IMR-90 (cell line): ENCODE measurements around the gene LLGL2. TPM values are rescaled to one million over a fixed set of nuclear protein-coding genes. Genes with fewer than 3 reads are reported as not detected.

Experiments
- ATAC-seq: fragments of 200-7000 bp; cut with Tn5 transposase; 2 replicates; pipeline ENCODE4 v1.9.1; 2020; ENCODE audit warnings: low read depth, mild to moderate bottlenecking, moderate library complexity
- BruUV-seq: library from RNA; stranded (reverse); fragments of 400-500 nt; replicated peaks from 2 replicates; lab custom pipeline; 2021; lab: Mats Ljungman, UMichigan
- CTCF ChIA-PET: fragments of 300-600 bp; formaldehyde crosslinking; extraction: SDS; loops from one replicate; lab custom pipeline; 2021; ENCODE audit warnings: antibody characterized with exemption; lab: Yijun Ruan, JAX
- POLR2A ChIA-PET: fragments of 300-600 bp; sonication (Branson Sonifier 250); formaldehyde crosslinking; loops from one replicate; lab custom pipeline; 2022; ENCODE audit warnings: antibody characterized with exemption; ENCODE audit not compliant: unreplicated experiment; lab: Charles Lee
- DNase-seq: peaks from one replicate; pipeline ENCODE4 v3.0.0; 2013
- H2AFZ ChIP-seq: replicated peaks from 2 replicates; pipeline ENCODE3; 2013; ENCODE audit warnings: low read length, mild to moderate bottlenecking; ENCODE audit not compliant: poor library complexity
- H2AK5ac ChIP-seq: 2 replicates; pipeline ENCODE4 v1.6.1; 2013; ENCODE audit warnings: low read depth, low read length, inconsistent platforms
- H2AK9ac ChIP-seq: replicated peaks from 2 replicates; pipeline ENCODE3; 2013; ENCODE audit warnings: mild to moderate bottlenecking, low read depth, low read length, moderate library complexity; ENCODE audit not compliant: poor library complexity
- H2BK120ac ChIP-seq: 2 replicates; pipeline ENCODE4 v1.6.1; 2013; ENCODE audit warnings: low read depth, low read length, inconsistent platforms
- H2BK15ac ChIP-seq: 3 replicates; pipeline ENCODE4 v1.6.1; 2013; ENCODE audit warnings: low read depth, low read length, inconsistent platforms
- H2BK20ac ChIP-seq: 2 replicates; pipeline ENCODE4 v1.6.1; 2013; ENCODE audit warnings: low read depth, mild to moderate bottlenecking, inconsistent platforms, low read length, moderate library complexity
- H2BK5ac ChIP-seq: 2 replicates; pipeline ENCODE4 v1.6.1; 2013; ENCODE audit warnings: mild to moderate bottlenecking, low read depth, low read length, inconsistent platforms; ENCODE audit not compliant: poor library complexity, severe bottlenecking
- H3K14ac ChIP-seq: replicated peaks from 2 replicates; pipeline ENCODE4 v1.6.1; 2013; ENCODE audit warnings: low read depth, low read length, inconsistent platforms
- H3K18ac ChIP-seq: 2 replicates; pipeline ENCODE4 v1.6.1; 2013; ENCODE audit warnings: low read depth, low read length, control low read depth
- H3K23ac ChIP-seq: 2 replicates; pipeline ENCODE4 v1.6.1; 2013; ENCODE audit warnings: low read depth, low read length, inconsistent platforms
- H3K27ac ChIP-seq: 2 replicates; pipeline ENCODE4 v1.5.1; 2013; ENCODE audit warnings: mild to moderate bottlenecking, control low read depth, low read length; ENCODE audit not compliant: insufficient read depth
- H3K27me3 ChIP-seq: 2 replicates; pipeline ENCODE4 v1.6.1; 2013; ENCODE audit warnings: low read length; ENCODE audit not compliant: control insufficient read depth, insufficient read depth
- H3K36me3 ChIP-seq: 2 replicates; pipeline ENCODE4 v1.6.1; 2013; ENCODE audit warnings: low read length, mixed read lengths; ENCODE audit not compliant: control insufficient read depth, insufficient read depth
- H3K4ac ChIP-seq: 2 replicates; pipeline ENCODE4 v1.6.1; 2013; ENCODE audit warnings: low read depth, low read length, inconsistent platforms
- H3K4me1 ChIP-seq: 2 replicates; pipeline ENCODE4 v1.6.1; 2013; ENCODE audit warnings: low read length, mixed read lengths; ENCODE audit not compliant: control insufficient read depth, insufficient read depth
- H3K4me2 ChIP-seq: 2 replicates; pipeline ENCODE4 v1.6.1; 2013; ENCODE audit warnings: low read depth, mild to moderate bottlenecking, control low read depth, low read length, moderate library complexity
- H3K4me3 ChIP-seq: 2 replicates; pipeline ENCODE4 v1.5.1; 2013; ENCODE audit warnings: low read depth, mild to moderate bottlenecking, control low read depth, low read length, moderate library complexity; ENCODE audit not compliant: insufficient read depth
- H3K56ac ChIP-seq: 2 replicates; pipeline ENCODE4 v1.6.1; 2013; ENCODE audit warnings: low read length, inconsistent platforms; ENCODE audit not compliant: insufficient read depth; ENCODE audit errors: extremely low read depth
- H3K79me1 ChIP-seq, 2 experiments: 2 replicates each; pipeline ENCODE4 v1.6.1; 2013; ENCODE audit warnings: low read length in 2 of 2, inconsistent platforms in 1 of 2, low read depth in 1 of 2
- H3K9ac ChIP-seq: 2 replicates; pipeline ENCODE4 v1.6.1; 2013; ENCODE audit warnings: low read depth, low read length, control low read depth
- H3K9me1 ChIP-seq: 2 replicates; pipeline ENCODE4 v1.6.1; 2013; ENCODE audit warnings: low read length, inconsistent platforms; ENCODE audit not compliant: insufficient read depth
- H3K9me3 ChIP-seq: 2 replicates; pipeline ENCODE4 v1.6.1; 2013; ENCODE audit warnings: low read length; ENCODE audit not compliant: control insufficient read depth, insufficient read depth
- H4K20me1 ChIP-seq: 2 replicates; pipeline ENCODE4 v1.6.1; 2013; ENCODE audit warnings: low read length, inconsistent platforms; ENCODE audit not compliant: insufficient read depth
- H4K5ac ChIP-seq: 2 replicates; pipeline ENCODE4 v1.6.1; 2013; ENCODE audit warnings: mild to moderate bottlenecking, low read depth, low read length, control low read depth
- H4K8ac ChIP-seq, 2 experiments: 2 replicates each; pipeline ENCODE4 v1.6.1; 2013; ENCODE audit warnings: low read depth in 2 of 2, low read length in 2 of 2, control low read depth in 1 of 2, inconsistent platforms in 1 of 2
- H4K91ac ChIP-seq: 2 replicates; pipeline ENCODE4 v1.6.1; 2013; ENCODE audit warnings: low read depth, low read length, inconsistent platforms; ENCODE audit not compliant: insufficient read depth
- CEBPB ChIP-seq: IDR thresholded peaks from 2 replicates; pipeline ENCODE4 v1.6.1; 2012; ENCODE audit warnings: low read depth, low read length, improper control_type of control experiment
- ELK1 ChIP-seq: fragments of 150-350 bp; IDR thresholded peaks from 2 replicates; pipeline ENCODE4 v1.6.1; 2016; ENCODE audit warnings: low read depth, mild to moderate bottlenecking, low read length, moderate library complexity, borderline replicate concordance
- FOS ChIP-seq: fragments of 150-350 bp; IDR thresholded peaks from 2 replicates; pipeline ENCODE4 v1.6.1; 2016; ENCODE audit warnings: low read depth, low read length
- MXI1 ChIP-seq: IDR thresholded peaks from 2 replicates; pipeline ENCODE4 v1.6.1; 2012; ENCODE audit warnings: low read depth, mild to moderate bottlenecking, low read length, moderate library complexity, borderline replicate concordance
- POLR2A ChIP-seq: IDR thresholded peaks from 2 replicates; pipeline ENCODE4 v1.6.1; 2012; ENCODE audit warnings: mild to moderate bottlenecking, low read depth, low read length
- RCOR1 ChIP-seq: IDR thresholded peaks from 2 replicates; pipeline ENCODE4 v1.6.1; 2012; ENCODE audit warnings: mild to moderate bottlenecking, low read length, improper control_type of control experiment; ENCODE audit not compliant: insufficient replicate concordance
- RFX5 ChIP-seq: IDR thresholded peaks from 2 replicates; pipeline ENCODE4 v1.8.0; 2012; ENCODE audit warnings: low read depth, mild to moderate bottlenecking, low read length, moderate library complexity
- SMC3 ChIP-seq: fragments of 150-350 bp; IDR thresholded peaks from 2 replicates; pipeline ENCODE4 v1.6.1; 2016; ENCODE audit warnings: low read depth, mild to moderate bottlenecking, antibody characterized with exemption, low read length, moderate library complexity
- WGBS, 2 experiments: methylation state at CpG; one replicate each; pipeline versions ENCODE4 v1.1.5 to v1.1.7; 2013; ENCODE audit warnings: missing lambda C conversion rate in 2 of 2; ENCODE audit not compliant: insufficient read length in 1 of 2; ENCODE audit errors: extremely low coverage in 2 of 2; 5-methylcytosine and 5-hydroxymethylcytosine counted together
- dilution Hi-C: fragments of 300-500 bp; cut with HindIII; formaldehyde crosslinking; loops from one replicate; pipeline ENCODE4 v1.14.3; 2018; ENCODE audit warnings: low sequenced_read_pairs; ENCODE audit not compliant: unreplicated experiment
- in situ Hi-C: fragments of 300-500 bp; cut with MboI; formaldehyde crosslinking; loops from 3 replicates; pipeline ENCODE4 v1.14.3; 2019; ENCODE audit warnings: low sequenced_read_pairs, inconsistent platforms, mixed read lengths
- intact Hi-C: fragments of 100-400 bp; cut with micrococcal nuclease; formaldehyde crosslinking; loops from 2 replicates; pipeline ENCODE4 v1.10.0; 2022
- polyA plus RNA-seq, 3 experiments: library from polyadenylated mRNA; depleted of rRNA; stranded (reverse); fragments of >200 nt; gene quantifications; 2 replicates each; pipeline ENCODE4 v1.2.3, GENCODE V29; 2012; ENCODE audit warnings: low replicate concordance in 1 of 3
- total RNA-seq: library from RNA; depleted of rRNA; stranded (reverse); fragments of >200 nt; gene quantifications from 2 replicates; pipeline ENCODE4 v1.2.3, GENCODE V29; 2012
- TF ChIP-seq, protein P1 (sequence below): conservative IDR thresholded peaks from 2 replicates; pipeline ENCODE4 v1.5.1; 2012; ENCODE audit warnings: mild to moderate bottlenecking, low read depth, low read length, improper control_type of control experiment

LLGL2 gene
- total and polyA plus RNA-seq, 2 of the 4 experiments (the other 2 are of a cell fraction): 0.54 to 0.72 TPM

DNA sequence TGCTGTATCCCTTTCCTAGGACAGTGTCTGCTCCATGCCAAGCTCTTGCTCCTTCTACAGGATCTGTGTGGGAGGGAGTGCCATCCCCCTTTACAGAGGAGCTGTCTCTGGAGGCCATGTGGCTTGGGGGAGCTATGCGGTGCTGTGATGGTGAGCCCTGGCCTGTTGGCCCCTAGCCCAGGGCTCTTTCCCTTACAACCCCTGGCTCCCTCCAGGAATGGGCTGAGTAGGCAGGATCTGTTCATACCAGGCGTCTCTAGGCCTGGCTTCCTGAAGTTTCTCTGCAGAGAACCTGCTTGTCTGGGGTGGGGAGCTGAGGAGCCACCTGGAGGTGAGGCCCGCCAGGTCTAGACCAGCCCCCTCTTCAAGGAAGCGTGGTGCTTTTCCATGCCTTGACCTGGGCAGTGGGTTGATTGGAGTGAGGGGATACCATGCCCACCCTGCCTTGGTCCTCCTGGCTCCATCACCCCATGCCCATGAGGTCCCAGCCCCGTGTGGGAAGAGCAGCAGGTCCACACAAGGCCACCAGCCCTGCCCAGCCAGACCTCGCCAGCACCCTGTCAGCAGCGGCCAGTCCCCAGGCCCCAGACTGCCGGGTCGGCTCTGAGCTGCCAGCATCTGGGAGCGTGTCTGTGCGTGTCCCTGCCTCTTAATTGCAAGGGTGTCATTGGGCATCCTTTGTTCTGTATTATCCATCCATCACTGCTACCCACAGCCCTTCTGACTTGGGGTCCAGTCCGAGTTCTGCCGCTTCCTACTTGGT is 14.7 kb downstream of the LLGL2 start:
- no peak overlapping the region for H3K4me2 ChIP-seq
- in situ Hi-C loops: no loop called here
- H3K36me3 ChIP-seq: no peaks in the 10 kb centered on the region
- intact Hi-C loops: no loop called here
- ATAC-seq: peak; percentile 35; the same call in 1 of the 2 replicates
- no peaks in the 10 kb centered on the region for H3K79me1 ChIP-seq
- H3K27me3 ChIP-seq: peaks cover 62% of the 10 kb centered on the region
- H3K9me1 ChIP-seq: no peaks in the 10 kb centered on the region
- no peaks in the 10 kb centered on the region for H3K4me1 ChIP-seq
- no peak overlapping the region for H3K4me3 ChIP-seq
- no peak overlapping the region for H3K9ac ChIP-seq
- WGBS, 2 experiments: 77% methylated on average over 4 of the region's 13 CpGs; no CpG with 5 or more reads in 1 of the 2 experiments
- H2AK5ac ChIP-seq: no peak overlapping the region
- dilution Hi-C loops: no loop called here
- H3K27ac ChIP-seq: no peak overlapping the region
- no peak overlapping the region for H3K18ac ChIP-seq
- H2BK20ac ChIP-seq: no peak overlapping the region
- no peak for DNase-seq
- no peak overlapping the region for H4K8ac ChIP-seq
- BruUV-seq: no TSS peak
- no peak overlapping the region for H3K23ac ChIP-seq
- peak overlapping the region; percentile 31 for H2AK9ac ChIP-seq
- no peak overlapping the region for H4K5ac ChIP-seq
- 0 out of 2 replicates have a peak overlapping the region, but pooled peaks have one; percentile 13 for H3K14ac ChIP-seq
- H2BK15ac ChIP-seq: no peak overlapping the region
- TF ChIP-seq ELK1 (no peak), POLR2A (no peak), RCOR1 (no peak), FOS (no peak), SMC3 (no peak), CEBPB (no peak), RFX5 (no peak), MXI1 (no peak)
- TF ChIP-seq, protein P1, sequence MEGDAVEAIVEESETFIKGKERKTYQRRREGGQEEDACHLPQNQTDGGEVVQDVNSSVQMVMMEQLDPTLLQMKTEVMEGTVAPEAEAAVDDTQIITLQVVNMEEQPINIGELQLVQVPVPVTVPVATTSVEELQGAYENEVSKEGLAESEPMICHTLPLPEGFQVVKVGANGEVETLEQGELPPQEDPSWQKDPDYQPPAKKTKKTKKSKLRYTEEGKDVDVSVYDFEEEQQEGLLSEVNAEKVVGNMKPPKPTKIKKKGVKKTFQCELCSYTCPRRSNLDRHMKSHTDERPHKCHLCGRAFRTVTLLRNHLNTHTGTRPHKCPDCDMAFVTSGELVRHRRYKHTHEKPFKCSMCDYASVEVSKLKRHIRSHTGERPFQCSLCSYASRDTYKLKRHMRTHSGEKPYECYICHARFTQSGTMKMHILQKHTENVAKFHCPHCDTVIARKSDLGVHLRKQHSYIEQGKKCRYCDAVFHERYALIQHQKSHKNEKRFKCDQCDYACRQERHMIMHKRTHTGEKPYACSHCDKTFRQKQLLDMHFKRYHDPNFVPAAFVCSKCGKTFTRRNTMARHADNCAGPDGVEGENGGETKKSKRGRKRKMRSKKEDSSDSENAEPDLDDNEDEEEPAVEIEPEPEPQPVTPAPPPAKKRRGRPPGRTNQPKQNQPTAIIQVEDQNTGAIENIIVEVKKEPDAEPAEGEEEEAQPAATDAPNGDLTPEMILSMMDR: no peak
- H2BK120ac ChIP-seq: no peak overlapping the region
- H4K91ac ChIP-seq: no peak overlapping the region
- POLR2A ChIA-PET: interaction anchor here (0.6 kb wide), 1 partner anchor 8 kb away, joined by 7 read pairs; no protein-coding TSS in a partner anchor
- CTCF ChIA-PET: no interaction called here
- H2BK5ac ChIP-seq: no peak overlapping the region
- no peak overlapping the region for H3K56ac ChIP-seq
- H4K20me1 ChIP-seq: no peaks in the 10 kb centered on the region
- H3K4ac ChIP-seq: no peak overlapping the region
- H2AFZ ChIP-seq: peak overlapping the region; percentile 32
- H3K9me3 ChIP-seq: no peaks in the 10 kb centered on the region
